IMR-90 (cell line): Measurements from ENCODE around the gene FMN2. TPM values are rescaled to one million over a fixed set of nuclear protein-coding genes. Genes with fewer than 3 reads are reported as not detected.

ENCODE experiments used
- ATAC-seq: fragments of 200-7000 bp; cut with Tn5 transposase; 2 replicates; pipeline ENCODE4 v1.9.1; 2020; ENCODE audit warnings: low read depth, mild to moderate bottlenecking, moderate library complexity
- BruUV-seq: library from RNA; stranded (reverse); fragments of 400-500 nt; replicated peaks from 2 replicates; lab custom pipeline; 2021; lab: Mats Ljungman, UMichigan
- CTCF ChIA-PET: fragments of 300-600 bp; formaldehyde crosslinking; extraction: SDS; loops from one replicate; lab custom pipeline; 2021; ENCODE audit warnings: antibody characterized with exemption; lab: Yijun Ruan, JAX
- POLR2A ChIA-PET: fragments of 300-600 bp; sonication (Branson Sonifier 250); formaldehyde crosslinking; loops from one replicate; lab custom pipeline; 2022; ENCODE audit warnings: antibody characterized with exemption; ENCODE audit not compliant: unreplicated experiment; lab: Charles Lee
- DNase-seq: peaks from one replicate; pipeline ENCODE4 v3.0.0; 2013
- H2AFZ ChIP-seq: replicated peaks from 2 replicates; pipeline ENCODE3; 2013; ENCODE audit warnings: low read length, mild to moderate bottlenecking; ENCODE audit not compliant: poor library complexity
- H2AK5ac ChIP-seq: 2 replicates; pipeline ENCODE4 v1.6.1; 2013; ENCODE audit warnings: low read depth, low read length, inconsistent platforms
- H2AK9ac ChIP-seq: replicated peaks from 2 replicates; pipeline ENCODE3; 2013; ENCODE audit warnings: mild to moderate bottlenecking, low read depth, low read length, moderate library complexity; ENCODE audit not compliant: poor library complexity
- H2BK120ac ChIP-seq: 2 replicates; pipeline ENCODE4 v1.6.1; 2013; ENCODE audit warnings: low read depth, low read length, inconsistent platforms
- H2BK15ac ChIP-seq: 3 replicates; pipeline ENCODE4 v1.6.1; 2013; ENCODE audit warnings: low read depth, low read length, inconsistent platforms
- H2BK20ac ChIP-seq: 2 replicates; pipeline ENCODE4 v1.6.1; 2013; ENCODE audit warnings: low read depth, mild to moderate bottlenecking, inconsistent platforms, low read length, moderate library complexity
- H2BK5ac ChIP-seq: 2 replicates; pipeline ENCODE4 v1.6.1; 2013; ENCODE audit warnings: mild to moderate bottlenecking, low read depth, low read length, inconsistent platforms; ENCODE audit not compliant: poor library complexity, severe bottlenecking
- H3K14ac ChIP-seq: replicated peaks from 2 replicates; pipeline ENCODE4 v1.6.1; 2013; ENCODE audit warnings: low read depth, low read length, inconsistent platforms
- H3K18ac ChIP-seq: 2 replicates; pipeline ENCODE4 v1.6.1; 2013; ENCODE audit warnings: low read depth, low read length, control low read depth
- H3K23ac ChIP-seq: 2 replicates; pipeline ENCODE4 v1.6.1; 2013; ENCODE audit warnings: low read depth, low read length, inconsistent platforms
- H3K27ac ChIP-seq: 2 replicates; pipeline ENCODE4 v1.5.1; 2013; ENCODE audit warnings: mild to moderate bottlenecking, control low read depth, low read length; ENCODE audit not compliant: insufficient read depth
- H3K27me3 ChIP-seq: 2 replicates; pipeline ENCODE4 v1.6.1; 2013; ENCODE audit warnings: low read length; ENCODE audit not compliant: control insufficient read depth, insufficient read depth
- H3K36me3 ChIP-seq: 2 replicates; pipeline ENCODE4 v1.6.1; 2013; ENCODE audit warnings: low read length, mixed read lengths; ENCODE audit not compliant: control insufficient read depth, insufficient read depth
- H3K4ac ChIP-seq: 2 replicates; pipeline ENCODE4 v1.6.1; 2013; ENCODE audit warnings: low read depth, low read length, inconsistent platforms
- H3K4me1 ChIP-seq: 2 replicates; pipeline ENCODE4 v1.6.1; 2013; ENCODE audit warnings: low read length, mixed read lengths; ENCODE audit not compliant: control insufficient read depth, insufficient read depth
- H3K4me2 ChIP-seq: 2 replicates; pipeline ENCODE4 v1.6.1; 2013; ENCODE audit warnings: low read depth, mild to moderate bottlenecking, control low read depth, low read length, moderate library complexity
- H3K4me3 ChIP-seq: 2 replicates; pipeline ENCODE4 v1.5.1; 2013; ENCODE audit warnings: low read depth, mild to moderate bottlenecking, control low read depth, low read length, moderate library complexity; ENCODE audit not compliant: insufficient read depth
- H3K56ac ChIP-seq: 2 replicates; pipeline ENCODE4 v1.6.1; 2013; ENCODE audit warnings: low read length, inconsistent platforms; ENCODE audit not compliant: insufficient read depth; ENCODE audit errors: extremely low read depth
- H3K79me1 ChIP-seq, 2 experiments: 2 replicates each; pipeline ENCODE4 v1.6.1; 2013; ENCODE audit warnings: low read length in 2 of 2, inconsistent platforms in 1 of 2, low read depth in 1 of 2
- H3K9ac ChIP-seq: 2 replicates; pipeline ENCODE4 v1.6.1; 2013; ENCODE audit warnings: low read depth, low read length, control low read depth
- H3K9me1 ChIP-seq: 2 replicates; pipeline ENCODE4 v1.6.1; 2013; ENCODE audit warnings: low read length, inconsistent platforms; ENCODE audit not compliant: insufficient read depth
- H3K9me3 ChIP-seq: 2 replicates; pipeline ENCODE4 v1.6.1; 2013; ENCODE audit warnings: low read length; ENCODE audit not compliant: control insufficient read depth, insufficient read depth
- H4K20me1 ChIP-seq: 2 replicates; pipeline ENCODE4 v1.6.1; 2013; ENCODE audit warnings: low read length, inconsistent platforms; ENCODE audit not compliant: insufficient read depth
- H4K5ac ChIP-seq: 2 replicates; pipeline ENCODE4 v1.6.1; 2013; ENCODE audit warnings: mild to moderate bottlenecking, low read depth, low read length, control low read depth
- H4K8ac ChIP-seq, 2 experiments: 2 replicates each; pipeline ENCODE4 v1.6.1; 2013; ENCODE audit warnings: low read depth in 2 of 2, low read length in 2 of 2, control low read depth in 1 of 2, inconsistent platforms in 1 of 2
- H4K91ac ChIP-seq: 2 replicates; pipeline ENCODE4 v1.6.1; 2013; ENCODE audit warnings: low read depth, low read length, inconsistent platforms; ENCODE audit not compliant: insufficient read depth
- BHLHE40 ChIP-seq: fragments of 150-350 bp; IDR thresholded peaks from 2 replicates; pipeline ENCODE4 v1.6.1; 2016; ENCODE audit warnings: mild to moderate bottlenecking, low read depth, low read length
- CEBPB ChIP-seq: IDR thresholded peaks from 2 replicates; pipeline ENCODE4 v1.6.1; 2012; ENCODE audit warnings: low read depth, low read length, improper control_type of control experiment
- CHD1 ChIP-seq: IDR thresholded peaks from 2 replicates; pipeline ENCODE4 v1.6.1; 2012; ENCODE audit warnings: low read depth, low read length, improper control_type of control experiment
- FOS ChIP-seq: fragments of 150-350 bp; IDR thresholded peaks from 2 replicates; pipeline ENCODE4 v1.6.1; 2016; ENCODE audit warnings: low read depth, low read length
- MAFK ChIP-seq: IDR thresholded peaks from 2 replicates; pipeline ENCODE4 v1.6.1; 2012; ENCODE audit warnings: low read depth, low read length, improper control_type of control experiment
- MAZ ChIP-seq: IDR thresholded peaks from 2 replicates; pipeline ENCODE4 v1.6.1; 2012; ENCODE audit warnings: low read depth, mild to moderate bottlenecking, low read length, improper control_type of control experiment, moderate library complexity, borderline replicate concordance
- MXI1 ChIP-seq: IDR thresholded peaks from 2 replicates; pipeline ENCODE4 v1.6.1; 2012; ENCODE audit warnings: low read depth, mild to moderate bottlenecking, low read length, moderate library complexity, borderline replicate concordance
- NFE2L2 ChIP-seq: fragments of 150-350 bp; IDR thresholded peaks from 2 replicates; pipeline ENCODE4 v1.6.1; 2016; ENCODE audit warnings: low read depth, mild to moderate bottlenecking, low read length
- POLR2A ChIP-seq: IDR thresholded peaks from 2 replicates; pipeline ENCODE4 v1.6.1; 2012; ENCODE audit warnings: mild to moderate bottlenecking, low read depth, low read length
- RAD21 ChIP-seq: IDR thresholded peaks from 2 replicates; pipeline ENCODE4 v1.6.1; 2012; ENCODE audit warnings: low read length, improper control_type of control experiment
- RCOR1 ChIP-seq: IDR thresholded peaks from 2 replicates; pipeline ENCODE4 v1.6.1; 2012; ENCODE audit warnings: mild to moderate bottlenecking, low read length, improper control_type of control experiment; ENCODE audit not compliant: insufficient replicate concordance
- RFX5 ChIP-seq: IDR thresholded peaks from 2 replicates; pipeline ENCODE4 v1.8.0; 2012; ENCODE audit warnings: low read depth, mild to moderate bottlenecking, low read length, moderate library complexity
- SMC3 ChIP-seq: fragments of 150-350 bp; IDR thresholded peaks from 2 replicates; pipeline ENCODE4 v1.6.1; 2016; ENCODE audit warnings: low read depth, mild to moderate bottlenecking, antibody characterized with exemption, low read length, moderate library complexity
- WGBS, 2 experiments: methylation state at CpG; one replicate each; pipeline versions ENCODE4 v1.1.5 to v1.1.7; 2013; ENCODE audit warnings: missing lambda C conversion rate in 2 of 2; ENCODE audit not compliant: insufficient read length in 1 of 2; ENCODE audit errors: extremely low coverage in 2 of 2; 5-methylcytosine and 5-hydroxymethylcytosine counted together
- dilution Hi-C: fragments of 300-500 bp; cut with HindIII; formaldehyde crosslinking; loops from one replicate; pipeline ENCODE4 v1.14.3; 2018; ENCODE audit warnings: low sequenced_read_pairs; ENCODE audit not compliant: unreplicated experiment
- in situ Hi-C: fragments of 300-500 bp; cut with MboI; formaldehyde crosslinking; loops from 3 replicates; pipeline ENCODE4 v1.14.3; 2019; ENCODE audit warnings: low sequenced_read_pairs, inconsistent platforms, mixed read lengths
- intact Hi-C: fragments of 100-400 bp; cut with micrococcal nuclease; formaldehyde crosslinking; loops from 2 replicates; pipeline ENCODE4 v1.10.0; 2022
- polyA plus RNA-seq, 3 experiments: library from polyadenylated mRNA; depleted of rRNA; stranded (reverse); fragments of >200 nt; gene quantifications; 2 replicates each; pipeline ENCODE4 v1.2.3, GENCODE V29; 2012; ENCODE audit warnings: low replicate concordance in 1 of 3
- total RNA-seq: library from RNA; depleted of rRNA; stranded (reverse); fragments of >200 nt; gene quantifications from 2 replicates; pipeline ENCODE4 v1.2.3, GENCODE V29; 2012
- TF ChIP-seq, protein P1 (sequence below): conservative IDR thresholded peaks from 2 replicates; pipeline ENCODE4 v1.5.1; 2012; ENCODE audit warnings: mild to moderate bottlenecking, low read depth, low read length, improper control_type of control experiment
- TF ChIP-seq, protein P2 (sequence below): fragments of 150-350 bp; IDR thresholded peaks from 2 replicates; pipeline ENCODE4 v1.6.1; 2017; ENCODE audit warnings: mild to moderate bottlenecking, antibody characterized with exemption, low read length, low read depth
- TF ChIP-seq, protein P3 (sequence below): fragments of 150-350 bp; IDR thresholded peaks from 2 replicates; pipeline ENCODE4 v1.6.1; 2016; ENCODE audit warnings: low read depth, mild to moderate bottlenecking, low read length, moderate library complexity, borderline replicate concordance

Gene FMN2
- total and polyA plus RNA-seq, 2 of the 4 experiments (the other 2 are of a cell fraction): 29.0 to 35.8 TPM

DNA sequence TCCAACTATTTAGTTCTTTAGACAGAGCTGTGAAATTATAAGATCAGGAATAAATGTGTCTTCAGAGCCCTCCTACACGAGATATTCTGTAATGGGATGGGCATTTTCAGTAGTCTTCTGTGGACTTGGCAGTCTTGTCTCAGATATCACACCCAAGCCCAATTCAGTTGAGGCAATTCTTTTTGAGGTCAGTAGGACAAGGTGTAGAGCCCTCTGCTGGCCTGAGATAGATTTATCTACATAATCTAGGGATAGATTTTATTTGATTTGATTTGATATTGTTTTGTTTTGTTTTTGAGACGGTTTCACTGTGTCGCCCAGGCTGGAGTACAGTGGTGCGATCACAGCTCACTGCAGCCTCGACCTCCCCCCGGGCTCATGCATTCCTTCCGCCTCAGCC lies 77.5 kb downstream of the FMN2 start:
- Histone ChIP-seq H2BK15ac (no peak overlapping the region), H2BK120ac (no peak overlapping the region), H3K9ac (no peak overlapping the region), H3K4me2 (no peak overlapping the region), H2AK9ac (no peak overlapping the region), H4K20me1 (peaks cover 6% of the 10 kb centered on the region; the same call in 1 of the 2 replicates), H4K91ac (no peak overlapping the region), H4K5ac (no peak overlapping the region), H3K23ac (no peak overlapping the region), H3K27me3 (no peaks in the 10 kb centered on the region), H4K8ac (no peak overlapping the region), H3K4me3 (no peak overlapping the region), H2BK5ac (no peak overlapping the region), H2AFZ (no peak overlapping the region), H2BK20ac (no peak overlapping the region), H3K36me3 (peaks cover 3% of the 10 kb centered on the region; the same call in 1 of the 2 replicates), H3K4me1 (no peaks in the 10 kb centered on the region), H3K9me1 (peaks cover 9% of the 10 kb centered on the region), H3K79me1 (peaks cover 26 to 37% of the 10 kb centered on the region in 2 experiments), H3K56ac (no peak overlapping the region), H3K27ac (no peak overlapping the region), H3K9me3 (peaks cover 3% of the 10 kb centered on the region; the same call in 1 of the 2 replicates), H3K18ac (no peak overlapping the region), H3K14ac (no peak overlapping the region), H3K4ac (no peak overlapping the region), H2AK5ac (no peak overlapping the region)
- ChIA-PET CTCF (interaction anchor here (0.6 to 1.0 kb wide), 2 partner anchors 8 to 20 kb away, joined by 3 to 4 read pairs; no protein-coding TSS in a partner anchor), POLR2A (interaction anchor here (0.6 kb wide), 1 partner anchor 36 kb away, joined by 10 read pairs; no protein-coding TSS in a partner anchor)
- TF ChIP-seq POLR2A (no peak), NFE2L2 (no peak), CHD1 (no peak), MXI1 (no peak), SMC3 (peak; percentile 26; the same call in 1 of the 2 replicates), MAZ (no peak), RCOR1 (no peak), RAD21 (0 out of 2 replicates have a peak, but pooled peaks have one; percentile 16), RFX5 (no peak), BHLHE40 (no peak), CEBPB (no peak), FOS (no peak), MAFK (no peak)
- TF ChIP-seq, protein P1, sequence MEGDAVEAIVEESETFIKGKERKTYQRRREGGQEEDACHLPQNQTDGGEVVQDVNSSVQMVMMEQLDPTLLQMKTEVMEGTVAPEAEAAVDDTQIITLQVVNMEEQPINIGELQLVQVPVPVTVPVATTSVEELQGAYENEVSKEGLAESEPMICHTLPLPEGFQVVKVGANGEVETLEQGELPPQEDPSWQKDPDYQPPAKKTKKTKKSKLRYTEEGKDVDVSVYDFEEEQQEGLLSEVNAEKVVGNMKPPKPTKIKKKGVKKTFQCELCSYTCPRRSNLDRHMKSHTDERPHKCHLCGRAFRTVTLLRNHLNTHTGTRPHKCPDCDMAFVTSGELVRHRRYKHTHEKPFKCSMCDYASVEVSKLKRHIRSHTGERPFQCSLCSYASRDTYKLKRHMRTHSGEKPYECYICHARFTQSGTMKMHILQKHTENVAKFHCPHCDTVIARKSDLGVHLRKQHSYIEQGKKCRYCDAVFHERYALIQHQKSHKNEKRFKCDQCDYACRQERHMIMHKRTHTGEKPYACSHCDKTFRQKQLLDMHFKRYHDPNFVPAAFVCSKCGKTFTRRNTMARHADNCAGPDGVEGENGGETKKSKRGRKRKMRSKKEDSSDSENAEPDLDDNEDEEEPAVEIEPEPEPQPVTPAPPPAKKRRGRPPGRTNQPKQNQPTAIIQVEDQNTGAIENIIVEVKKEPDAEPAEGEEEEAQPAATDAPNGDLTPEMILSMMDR: peak; percentile 40
- TF ChIP-seq, protein P2, sequence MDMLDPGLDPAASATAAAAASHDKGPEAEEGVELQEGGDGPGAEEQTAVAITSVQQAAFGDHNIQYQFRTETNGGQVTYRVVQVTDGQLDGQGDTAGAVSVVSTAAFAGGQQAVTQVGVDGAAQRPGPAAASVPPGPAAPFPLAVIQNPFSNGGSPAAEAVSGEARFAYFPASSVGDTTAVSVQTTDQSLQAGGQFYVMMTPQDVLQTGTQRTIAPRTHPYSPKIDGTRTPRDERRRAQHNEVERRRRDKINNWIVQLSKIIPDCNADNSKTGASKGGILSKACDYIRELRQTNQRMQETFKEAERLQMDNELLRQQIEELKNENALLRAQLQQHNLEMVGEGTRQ: no peak
- TF ChIP-seq, protein P3, sequence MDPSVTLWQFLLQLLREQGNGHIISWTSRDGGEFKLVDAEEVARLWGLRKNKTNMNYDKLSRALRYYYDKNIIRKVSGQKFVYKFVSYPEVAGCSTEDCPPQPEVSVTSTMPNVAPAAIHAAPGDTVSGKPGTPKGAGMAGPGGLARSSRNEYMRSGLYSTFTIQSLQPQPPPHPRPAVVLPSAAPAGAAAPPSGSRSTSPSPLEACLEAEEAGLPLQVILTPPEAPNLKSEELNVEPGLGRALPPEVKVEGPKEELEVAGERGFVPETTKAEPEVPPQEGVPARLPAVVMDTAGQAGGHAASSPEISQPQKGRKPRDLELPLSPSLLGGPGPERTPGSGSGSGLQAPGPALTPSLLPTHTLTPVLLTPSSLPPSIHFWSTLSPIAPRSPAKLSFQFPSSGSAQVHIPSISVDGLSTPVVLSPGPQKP: no peak
- intact Hi-C loops (no loop called here), dilution Hi-C loops (no loop called here), in situ Hi-C loops (loop anchor here (25.0 kb wide), 1 partner anchor 768 kb away; no protein-coding TSS in a partner anchor)
- BruUV-seq: no TSS peak
- WGBS, 2 experiments: no CpG with 5 or more reads among the region's 7 CpGs
- ATAC-seq: peak; percentile 34; the same call in 1 of the 2 replicates
- DNase-seq: peak; percentile 31
